Neural crest cell (in vitro differentiated cells): ENCODE data around the gene MT1G. TPM values are rescaled to one million over a fixed set of nuclear protein-coding genes. Genes with fewer than 3 reads are reported as not detected.

ENCODE experiments used
- DNase-seq: peaks from one replicate; pipeline ENCODE4 v3.0.0; 2021; ENCODE audit warnings: low read depth, mixed read lengths, low spot score
- H3K27ac Mint-ChIP-seq: one replicate; pipeline ENCODE4 v1.8.0; 2021; ENCODE audit warnings: mild to moderate bottlenecking, mixed read lengths; ENCODE audit not compliant: unreplicated experiment
- H3K27me3 Mint-ChIP-seq: 2 replicates; pipeline ENCODE4 v1.8.0; 2021; ENCODE audit warnings: low read depth, mild to moderate bottlenecking, mixed read lengths
- H3K36me3 Mint-ChIP-seq: 2 replicates; pipeline ENCODE4 v1.8.0; 2021; ENCODE audit warnings: low read depth, mild to moderate bottlenecking, mixed read lengths
- H3K4me1 Mint-ChIP-seq: 2 replicates; pipeline ENCODE4 v1.8.0; 2021; ENCODE audit warnings: mixed read lengths
- H3K4me3 Mint-ChIP-seq: one replicate; pipeline ENCODE4 v1.8.0; 2021; ENCODE audit warnings: mild to moderate bottlenecking, mixed read lengths
- H3K9me3 Mint-ChIP-seq: 2 replicates; pipeline ENCODE4 v1.8.0; 2021; ENCODE audit warnings: mixed read lengths
- CTCF ChIP-seq: fragments of 200-600 bp; sonication (generic); conservative IDR thresholded peaks from 2 replicates; pipeline ENCODE4 v1.5.0; 2021; ENCODE audit warnings: antibody characterized with exemption, mild to moderate bottlenecking
- total RNA-seq: library from RNA; stranded (reverse); gene quantifications from 2 replicates; pipeline ENCODE4 v1.2.1, GENCODE V29; 2021

The MT1G gene
- total RNA-seq, 1 donor from 2014 or later = not detected

- no peak for TF ChIP-seq CTCF
- Mint-ChIP-seq H3K36me3 (no peaks in the 10 kb centered on the region), H3K4me1 (peaks cover 3% of the 10 kb centered on the region), H3K27me3 (peaks cover 9% of the 10 kb centered on the region), H3K27ac (no peak overlapping the region), H3K9me3 (peaks cover 8% of the 10 kb centered on the region), H3K4me3 (no peak overlapping the region)
- DNase-seq = no peak
Measured at GRCh38 chr16:56690420-56691122, 22.7 kb upstream of the MT1G start.

GRCh38 chr16:56689171-56689570 is 21.3 kb upstream of the MT1G start:
- Mint-ChIP-seq H3K9me3 (peaks cover 8% of the 10 kb centered on the region), H3K27me3 (peaks cover 9% of the 10 kb centered on the region), H3K4me3 (no peak overlapping the region), H3K4me1 (peaks cover 3% of the 10 kb centered on the region), H3K36me3 (no peaks in the 10 kb centered on the region), H3K27ac (no peak overlapping the region)
- no peak for DNase-seq
- no peak for TF ChIP-seq CTCF

- Mint-ChIP-seq H3K4me3 (no peak overlapping the region), H3K4me1 (peaks cover 3% of the 10 kb centered on the region), H3K9me3 (peaks cover 8% of the 10 kb centered on the region), H3K36me3 (no peaks in the 10 kb centered on the region), H3K27me3 (peaks cover 9% of the 10 kb centered on the region), H3K27ac (no peak overlapping the region)
- DNase-seq = no peak
- no peak for TF ChIP-seq CTCF
Measured at GRCh38 chr16:56688762-56689161, 20.9 kb upstream of the MT1G start.

- peaks cover 8% of the 10 kb centered on the region for H3K9me3 Mint-ChIP-seq
- H3K27me3 Mint-ChIP-seq = peaks cover 10% of the 10 kb centered on the region
- H3K27ac Mint-ChIP-seq = no peak overlapping the region
- no peaks in the 10 kb centered on the region for H3K36me3 Mint-ChIP-seq
- peaks cover 6% of the 10 kb centered on the region for H3K4me1 Mint-ChIP-seq
- no peak for TF ChIP-seq CTCF
- DNase-seq = no peak
- no peak overlapping the region for H3K4me3 Mint-ChIP-seq
Measured at GRCh38 chr16:56686758-56687157, 18.9 kb upstream of the MT1G start.

GRCh38 chr16:56684926-56685590 is 17.2 kb upstream of the MT1G start:
- no peak overlapping the region for H3K4me3 Mint-ChIP-seq
- peaks cover 5% of the 10 kb centered on the region for H3K9me3 Mint-ChIP-seq
- DNase-seq = no peak
- no peak for TF ChIP-seq CTCF
- H3K36me3 Mint-ChIP-seq = no peaks in the 10 kb centered on the region
- H3K4me1 Mint-ChIP-seq = peaks cover 17% of the 10 kb centered on the region
- no peak overlapping the region for H3K27ac Mint-ChIP-seq
- H3K27me3 Mint-ChIP-seq = peaks cover 6% of the 10 kb centered on the region
